Neural cell (in vitro differentiated cells): Measurements from ENCODE around the gene TBXA2R.

ENCODE experiments used
- CTCF ChIP-seq: fragments of 450-650 bp; IDR thresholded peaks from 2 replicates; pipeline ENCODE4 v1.5.1; 2014; ENCODE audit warnings: antibody characterized with exemption, mild to moderate bottlenecking, moderate library complexity; ENCODE audit not compliant: poor library complexity, severe bottlenecking
- EZH2 ChIP-seq: fragments of 200-600, 300-800 bp; shearing (Covaris generic), sonication (generic); IDR thresholded peaks from 2 replicates; pipeline ENCODE4 v1.6.1; 2014; ENCODE audit warnings: antibody characterized with exemption, low read length, borderline replicate concordance, mild to moderate bottlenecking; ENCODE audit not compliant: insufficient read depth, poor library complexity, severe bottlenecking
- POLR2AphosphoS5 ChIP-seq: IDR thresholded peaks from 2 replicates; pipeline ENCODE4 v1.6.1; 2012

GRCh38 chr19:3618144-3618810 lies 11.6 kb upstream of the TBXA2R start:
- TF ChIP-seq EZH2 (no peak), POLR2AphosphoS5 (no peak), CTCF (peak; percentile 69)
